Smooth muscle cell of trachea (primary cell): ENCODE results near the gene NUDT22. TPM values are rescaled to one million over a fixed set of nuclear protein-coding genes. Genes with fewer than 3 reads are reported as not detected.

Experiments used
- total RNA-seq: library from RNA; depleted of rRNA; stranded (reverse); fragments of >200 nt; gene quantifications from 2 replicates; pipeline ENCODE4 v1.2.1, GENCODE V29; 2014

NUDT22 gene, protein sequence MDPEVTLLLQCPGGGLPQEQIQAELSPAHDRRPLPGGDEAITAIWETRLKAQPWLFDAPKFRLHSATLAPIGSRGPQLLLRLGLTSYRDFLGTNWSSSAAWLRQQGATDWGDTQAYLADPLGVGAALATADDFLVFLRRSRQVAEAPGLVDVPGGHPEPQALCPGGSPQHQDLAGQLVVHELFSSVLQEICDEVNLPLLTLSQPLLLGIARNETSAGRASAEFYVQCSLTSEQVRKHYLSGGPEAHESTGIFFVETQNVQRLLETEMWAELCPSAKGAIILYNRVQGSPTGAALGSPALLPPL
- 62.4 and 66.0 TPM in 2 replicates for total RNA-seq

DNA sequence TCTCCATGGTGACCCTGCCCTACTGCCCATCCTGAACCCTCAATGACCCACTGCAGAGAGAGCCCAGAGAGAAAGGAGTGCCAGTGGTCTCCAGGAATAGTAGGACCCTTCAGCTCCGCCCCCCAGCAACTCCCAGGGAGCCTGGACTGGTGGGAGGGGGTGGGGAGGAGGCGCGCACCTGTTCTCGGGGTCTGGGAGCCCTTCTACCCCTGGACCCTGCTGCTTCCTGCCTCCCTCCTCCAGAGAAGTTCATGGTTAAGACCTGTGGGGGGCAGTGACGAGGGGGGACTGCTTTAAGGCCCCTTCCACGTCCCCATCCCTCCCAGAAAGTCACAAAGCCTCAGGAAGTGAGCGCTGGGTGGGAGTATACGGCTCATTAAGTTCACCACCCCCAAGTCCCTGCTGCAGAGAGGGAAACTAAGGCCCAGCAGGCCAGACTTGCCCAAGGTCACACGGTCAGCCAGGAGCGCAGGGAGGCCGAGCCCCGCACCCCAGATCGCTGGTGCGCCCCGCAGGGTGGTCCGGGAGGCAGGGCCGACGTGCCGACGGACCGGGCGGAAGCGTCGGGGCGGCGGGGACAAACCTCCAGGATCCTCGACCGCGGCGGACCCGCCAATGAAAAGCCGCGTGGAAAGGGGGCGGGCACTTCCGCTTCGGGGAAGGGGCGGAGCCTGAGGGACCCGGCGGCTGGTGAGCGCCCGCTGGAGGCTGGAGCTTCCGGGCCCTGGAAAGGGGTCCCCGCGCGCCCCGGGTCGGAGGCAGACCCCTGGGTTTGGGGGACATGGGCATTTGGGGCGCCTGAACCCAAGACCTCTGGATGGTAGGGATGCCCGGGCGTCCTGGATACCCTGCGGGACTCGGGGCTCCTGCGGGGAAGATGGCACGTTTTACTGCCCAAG, at the start of gene NUDT22, which contains the start of gene TRPT1:
Gene NUDT22 (plus strand): TSS at position 667 of the 899 bp plus-strand sequence. CDS start 379 bp downstream, outside the sequence.
Gene TRPT1 (minus strand): TSS at position 579 of the 899 bp plus-strand sequence. CDS start 326 bp downstream, at position 253.

DNA sequence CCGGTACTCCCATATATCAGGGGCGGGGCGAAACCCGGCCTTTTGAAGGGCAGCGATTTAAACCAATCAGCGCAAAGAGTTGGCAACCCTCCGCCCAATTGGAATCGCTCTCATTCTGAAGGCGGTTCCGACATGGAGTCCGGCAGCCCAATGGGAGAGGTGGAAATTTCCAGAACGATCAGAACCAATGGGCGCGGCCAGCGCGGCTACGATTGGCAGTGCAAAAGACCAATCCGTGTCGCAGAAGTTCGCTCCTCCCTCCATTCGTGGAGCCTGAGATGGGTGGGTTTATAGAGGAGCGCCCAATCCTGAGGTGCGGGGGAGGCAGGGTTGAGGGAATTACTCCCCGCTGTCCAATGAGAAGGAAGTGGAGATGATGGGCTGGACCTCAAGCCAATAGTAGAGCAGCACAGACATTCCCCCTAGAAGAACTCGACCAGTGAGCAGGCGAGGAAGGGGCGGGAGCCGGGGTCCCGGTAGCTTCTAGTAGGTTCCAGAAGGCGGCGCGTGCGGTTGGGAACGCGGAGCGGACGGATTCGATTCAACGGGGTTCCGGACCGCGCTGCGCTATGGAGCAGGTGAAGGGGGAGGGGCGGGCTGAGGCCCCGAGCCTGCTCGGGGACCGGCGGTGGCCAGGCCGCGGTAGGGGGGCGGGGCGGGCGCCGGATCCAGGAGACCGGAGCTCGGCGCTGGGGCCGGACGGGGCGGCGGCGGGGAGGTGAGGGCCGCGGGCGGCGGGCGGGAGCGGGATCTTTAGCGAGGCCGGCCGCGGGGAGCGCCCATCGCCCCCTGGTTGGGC, 40.2 kb upstream of the NUDT22 start, which contains the start of gene STIP1:
Gene STIP1 (plus strand): TSS at position 479 of the 799 bp plus-strand sequence. CDS start 91 bp downstream, at position 570.

DNA sequence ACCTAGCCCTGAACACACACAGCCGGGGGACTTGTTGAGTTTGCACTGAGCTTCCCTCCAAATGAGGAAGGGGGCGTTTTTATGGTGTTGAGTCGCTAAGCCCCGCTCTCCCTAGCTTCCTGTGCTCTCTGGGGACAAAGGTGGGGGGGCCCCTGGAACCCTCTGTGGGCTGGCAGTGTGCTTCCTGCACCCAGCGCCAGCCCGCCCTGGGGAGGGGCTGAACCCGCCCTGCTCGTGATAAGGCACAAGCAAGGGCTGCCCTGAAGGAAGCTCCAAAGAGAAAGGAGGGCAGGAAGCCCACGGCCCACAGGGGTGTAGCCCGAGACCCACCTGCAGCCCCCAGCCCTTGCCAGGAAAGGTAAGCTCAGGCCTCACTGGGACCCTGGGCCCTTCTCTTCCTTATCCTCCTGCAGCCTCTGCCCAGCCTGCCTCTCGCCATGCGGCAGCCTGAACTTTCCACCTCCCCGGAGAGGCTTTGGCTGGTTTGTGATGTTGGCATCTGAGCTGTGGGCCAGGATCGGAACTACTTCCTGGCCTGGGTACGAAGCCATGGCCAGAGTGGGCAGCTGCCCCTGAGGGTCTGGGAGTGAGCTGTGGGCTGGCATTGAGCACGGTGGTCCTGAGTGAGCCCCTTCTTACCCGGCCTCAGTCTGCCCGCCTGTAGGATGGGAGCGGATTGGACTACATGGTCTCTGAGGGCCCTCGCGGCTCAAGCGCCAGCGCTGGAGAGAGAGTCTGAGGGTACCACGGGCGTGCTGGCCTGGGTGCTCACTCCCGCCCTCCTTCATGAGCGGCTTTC, 19.4 kb upstream of the NUDT22 start, which contains the start of gene FERMT3:
Gene FERMT3 (plus strand): TSS at position 265 of the 799 bp plus-strand sequence. CDS start 644 bp downstream, outside the sequence.

DNA sequence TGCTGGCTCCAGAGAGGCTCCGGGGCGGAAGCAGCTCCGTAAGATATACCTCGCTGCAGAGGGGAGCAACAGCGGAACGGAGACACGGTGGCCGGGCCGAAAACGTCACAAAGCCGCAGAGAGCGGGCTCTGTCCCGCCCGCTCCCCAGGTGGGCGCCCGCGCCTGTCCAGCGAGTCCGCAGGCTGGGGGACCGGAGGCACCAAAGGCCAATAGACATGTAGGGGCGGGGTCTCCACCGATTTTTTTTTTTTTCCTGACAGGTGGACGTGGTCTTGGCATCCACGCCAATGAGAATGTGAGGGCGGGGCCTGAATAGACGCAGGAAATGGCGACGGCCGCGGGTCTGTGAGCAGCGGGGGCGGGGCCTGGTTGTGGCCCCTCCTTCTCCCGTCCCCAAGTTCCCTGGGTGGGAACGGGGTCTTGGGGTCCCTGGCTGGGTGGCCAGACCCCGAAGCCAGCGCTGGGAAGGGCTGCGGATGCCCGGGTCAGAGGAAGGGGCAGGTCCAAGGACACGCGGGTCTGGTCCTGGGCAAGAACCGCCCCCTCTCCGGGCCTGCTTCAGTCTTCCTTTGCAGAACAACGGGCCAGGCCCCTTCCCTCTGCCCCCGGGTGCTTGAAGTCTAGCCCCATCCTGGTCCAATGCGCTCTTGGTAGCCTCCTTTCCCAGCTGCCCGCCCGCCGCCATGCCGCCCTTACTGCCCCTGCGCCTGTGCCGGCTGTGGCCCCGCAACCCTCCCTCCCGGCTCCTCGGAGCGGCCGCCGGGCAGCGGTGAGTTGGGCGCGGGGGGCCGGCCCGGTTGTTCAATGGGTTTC, 4.3 kb downstream of the NUDT22 start, which contains the start of gene DNAJC4:
Gene DNAJC4 (plus strand): TSS at position 378 of the 814 bp plus-strand sequence. CDS start 307 bp downstream, at position 685.

DNA sequence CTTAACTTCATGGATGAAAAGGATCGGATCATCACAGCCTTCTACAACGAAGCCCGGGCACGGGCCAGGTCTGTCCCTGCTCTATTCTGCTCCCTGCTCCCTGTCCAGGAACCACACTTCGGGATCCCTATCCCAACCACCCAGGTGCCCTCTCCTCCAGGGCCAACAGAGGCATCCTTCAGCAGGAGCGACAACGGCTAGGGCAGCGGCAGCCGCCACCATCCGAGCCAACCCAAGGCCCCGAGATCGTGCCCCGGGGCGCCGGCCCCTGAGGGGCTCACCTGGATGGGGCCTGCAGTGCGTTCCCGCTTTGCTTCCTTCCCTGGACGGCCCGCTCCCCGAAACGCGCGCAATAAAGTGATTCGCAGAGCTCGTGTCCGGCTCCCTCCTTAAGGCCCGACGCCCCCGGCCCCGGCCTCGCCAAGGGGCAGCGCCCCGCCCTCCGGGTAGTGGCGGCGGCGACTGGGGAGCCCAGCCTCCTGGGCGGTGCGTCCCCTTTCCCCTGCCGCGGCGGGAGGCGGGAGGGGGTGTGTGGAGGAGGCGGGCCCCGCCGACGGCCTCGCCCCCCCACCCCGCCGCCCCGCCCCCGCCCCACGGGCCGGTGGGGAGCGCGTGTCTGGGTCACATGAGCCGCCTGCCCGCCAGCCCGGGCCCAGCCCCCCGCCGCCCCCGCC, 8.0 kb downstream of the NUDT22 start, which contains the start of gene VEGFB:
Gene VEGFB (plus strand): TSS at position 672 of the 674 bp plus-strand sequence. CDS start 250 bp downstream, outside the sequence.

DNA sequence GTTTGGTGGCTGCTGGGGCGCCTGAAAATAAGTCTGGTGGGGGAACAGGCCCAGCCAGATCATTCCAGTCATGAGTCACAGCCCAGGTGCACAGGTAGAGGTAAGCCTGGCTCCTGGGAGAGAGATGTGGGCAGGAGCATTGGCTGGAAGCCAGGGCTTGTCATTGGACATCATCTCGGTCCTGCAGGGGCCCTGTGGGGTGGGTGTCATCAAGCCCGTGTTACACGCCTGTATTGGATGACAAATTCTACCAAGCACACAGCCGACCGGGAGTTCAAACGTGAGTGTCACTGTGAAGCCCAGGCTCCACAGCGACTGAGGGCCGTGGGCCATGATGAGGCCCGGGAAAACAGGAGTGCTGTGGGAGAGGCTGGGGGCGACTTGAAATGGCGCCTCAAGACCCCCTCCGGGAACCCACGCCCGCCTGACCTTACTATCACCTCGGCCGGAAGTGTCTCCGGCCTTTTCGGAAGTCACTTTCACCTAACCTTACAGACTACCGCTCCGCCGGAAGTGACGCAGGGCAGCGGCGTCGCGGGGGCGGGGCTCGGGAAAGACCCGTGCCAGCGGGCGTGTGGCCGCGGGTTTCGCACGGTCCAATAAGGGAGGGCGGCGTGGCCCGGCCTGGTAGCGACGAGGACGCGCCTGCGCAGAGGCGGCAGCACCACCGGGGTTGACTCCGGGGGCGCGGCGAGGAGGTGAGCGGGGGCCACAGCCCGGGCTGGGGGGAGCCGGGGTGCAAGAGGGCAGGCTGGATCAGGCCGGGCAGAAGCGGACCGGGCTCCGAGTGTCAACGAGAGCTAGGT, 14.6 kb downstream of the NUDT22 start, which contains the start of gene FKBP2:
Gene FKBP2 (plus strand): TSS at position 661 of the 806 bp plus-strand sequence. CDS start 1,293 bp downstream, outside the sequence.

DNA sequence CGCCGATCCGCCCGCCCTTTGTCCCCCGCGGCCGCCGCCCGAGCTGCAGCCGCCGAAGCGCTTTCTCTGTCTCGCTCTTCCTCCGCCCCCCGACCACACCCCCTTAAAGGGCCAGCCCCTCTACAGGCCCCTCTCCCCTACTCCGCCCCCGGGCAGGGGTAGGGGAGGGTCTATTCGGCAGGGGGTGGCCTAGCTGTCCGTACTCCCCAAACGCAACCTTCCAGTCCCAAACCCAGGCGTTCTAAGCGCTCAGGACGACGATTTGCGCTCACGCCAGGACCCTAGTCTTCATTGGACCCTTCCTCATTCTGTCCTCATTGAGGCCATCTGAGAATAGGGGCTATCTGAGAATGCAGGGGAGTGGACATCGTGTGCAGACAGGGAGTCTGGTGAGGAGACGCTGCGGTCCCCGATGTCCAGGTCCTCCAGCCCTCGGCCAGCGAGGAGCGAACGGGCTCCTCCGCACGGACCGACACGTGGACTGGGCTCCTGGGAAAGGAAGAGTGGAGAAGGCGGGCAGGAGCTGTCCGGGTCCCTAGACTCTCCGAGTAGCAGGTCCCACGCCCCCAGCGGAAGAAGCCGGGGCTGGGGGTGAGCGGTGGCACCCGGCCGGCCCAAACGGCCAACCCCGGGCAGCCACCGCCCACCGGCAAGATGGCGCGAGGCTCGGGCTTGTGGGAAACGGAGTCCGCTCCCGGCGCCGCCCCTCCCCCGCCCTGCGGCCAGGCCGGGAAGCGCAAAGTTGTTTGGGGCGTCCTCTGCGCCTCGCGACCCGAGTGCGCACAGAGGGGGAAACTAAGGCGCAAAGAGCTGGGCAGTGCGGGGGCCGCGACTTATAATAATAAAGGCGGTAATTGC, 21.0 kb downstream of the NUDT22 start, which contains the start of gene PPP1R14B:
Gene PPP1R14B (minus strand): TSS at position 73 of the 858 bp plus-strand sequence. CDS start 270 bp downstream, outside the sequence.

DNA sequence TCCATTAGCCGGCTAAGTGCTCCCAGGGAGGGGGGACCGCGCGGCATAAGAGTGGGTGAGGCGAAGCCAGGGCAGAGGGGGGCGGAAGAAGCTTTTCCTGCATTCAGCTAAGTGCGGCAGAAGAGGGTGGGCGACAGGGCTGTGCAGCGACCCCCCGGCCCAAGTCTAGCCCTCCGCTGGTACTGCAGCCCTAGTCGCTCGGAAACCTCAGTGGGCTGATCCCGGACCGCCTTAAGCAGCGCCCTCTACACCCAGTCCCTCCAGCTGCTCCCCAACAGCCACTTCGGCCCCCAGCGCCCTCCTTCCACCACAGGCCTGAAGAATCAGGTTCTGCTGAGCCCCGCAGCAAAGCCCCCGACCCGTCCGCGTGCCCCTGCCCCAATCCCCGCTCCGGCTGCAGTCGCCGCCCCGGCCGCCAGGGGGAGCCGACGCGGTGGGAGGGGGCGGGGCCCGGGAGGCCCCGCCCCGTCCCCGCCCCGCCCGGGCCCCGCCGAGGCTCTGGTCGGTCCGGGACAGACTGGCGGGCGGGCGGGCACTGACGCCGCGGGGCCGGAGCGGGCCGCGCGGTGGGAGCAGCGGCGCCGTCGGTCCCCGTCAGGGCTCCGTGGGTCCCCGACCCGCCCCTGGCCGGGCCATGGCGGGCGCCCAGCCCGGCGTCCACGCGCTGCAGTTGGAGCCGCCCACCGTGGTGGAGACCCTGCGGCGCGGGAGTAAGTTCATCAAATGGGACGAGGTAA, 25.1 kb downstream of the NUDT22 start, which contains the start of gene PLCB3:
Gene PLCB3 (plus strand): TSS at position 515 of the 737 bp plus-strand sequence. CDS start 120 bp downstream, at position 635.

Other genes starting within 250 kb of the NUDT22 start
- gene OTUB1, start 239.8 kb upstream of the NUDT22 start, total RNA-seq, result 43.0 and 60.2 TPM in 2 replicates
- gene FLRT1, start 190.3 kb upstream of the NUDT22 start, total RNA-seq, result 0.15 and 0.50 TPM in 2 replicates
- 22.4 and 23.3 TPM in 2 replicates for gene MACROD1, start 60.2 kb upstream of the NUDT22 start, total RNA-seq
- gene STIP1, start 40.1 kb upstream of the NUDT22 start, total RNA-seq, result 119 and 132 TPM in 2 replicates
- gene FERMT3, start 19.6 kb upstream of the NUDT22 start, total RNA-seq, result 1.8 and 6.0 TPM in 2 replicates
- 28.5 and 50.6 TPM in 2 replicates for gene TRPT1, start 88 bp upstream of the NUDT22 start, total RNA-seq
- gene DNAJC4, start 4.3 kb downstream of the NUDT22 start, total RNA-seq, result 8.0 and 18.2 TPM in 2 replicates
- 38.7 and 41.5 TPM in 2 replicates for gene VEGFB, start 8.3 kb downstream of the NUDT22 start, total RNA-seq
- gene FKBP2, start 14.8 kb downstream of the NUDT22 start, total RNA-seq, result 45.7 and 91.8 TPM in 2 replicates
- 164 and 283 TPM in 2 replicates for gene PPP1R14B, start 20.7 kb downstream of the NUDT22 start, total RNA-seq
- gene PLCB3, start 25.3 kb downstream of the NUDT22 start, total RNA-seq, result 46.4 and 54.9 TPM in 2 replicates
- gene BAD, start 58.4 kb downstream of the NUDT22 start, total RNA-seq, result 80.6 and 85.5 TPM in 2 replicates
- gene GPR137, start 59.6 kb downstream of the NUDT22 start, total RNA-seq, result 11.8 and 21.2 TPM in 2 replicates
- 0.17 TPM in 1 of 2 replicates, not detected in the other for gene KCNK4, start 65.0 kb downstream of the NUDT22 start, total RNA-seq
- 0.44 and 0.66 TPM in 2 replicates for gene CATSPERZ, start 74.1 kb downstream of the NUDT22 start, total RNA-seq
- 34.6 and 44.3 TPM in 2 replicates for gene ESRRA, start 79.2 kb downstream of the NUDT22 start, total RNA-seq
- gene TRMT112, start 91.3 kb downstream of the NUDT22 start, total RNA-seq, result 177 and 342 TPM in 2 replicates
- gene PRDX5, start 91.8 kb downstream of the NUDT22 start, total RNA-seq, result 202 and 213 TPM in 2 replicates
- 1.0 and 1.2 TPM in 2 replicates for gene CCDC88B, start 113.9 kb downstream of the NUDT22 start, total RNA-seq
- gene RPS6KA4, start 132.9 kb downstream of the NUDT22 start, total RNA-seq, result 45.8 and 49.0 TPM in 2 replicates